Skeletal muscle satellite cell (primary cell): ENCODE data around the gene P3H3.
"Not testable (repeated sequence)": the region's sequence is repeated elsewhere in the genome, so short reads cannot be mapped to it uniquely, and the experiment has no call there.

Experiments
- H3K27me3 ChIP-seq: 2 replicates; pipeline ENCODE4 v1.7.0; 2013; ENCODE audit warnings: low read length; ENCODE audit not compliant: control insufficient read depth, insufficient read depth
- H3K36me3 ChIP-seq: 2 replicates; pipeline ENCODE4 v1.7.0; 2013; ENCODE audit warnings: mild to moderate bottlenecking, control low read depth, low read length; ENCODE audit not compliant: insufficient read depth
- H3K4me1 ChIP-seq: 2 replicates; pipeline ENCODE4 v1.7.0; 2013; ENCODE audit warnings: low read length; ENCODE audit not compliant: control insufficient read depth, insufficient read depth
- H3K4me2 ChIP-seq: 2 replicates; pipeline ENCODE4 v1.7.0; 2013; ENCODE audit warnings: mild to moderate bottlenecking, low read length
- H3K4me3 ChIP-seq: 2 replicates; pipeline ENCODE4 v1.7.0; 2013; ENCODE audit warnings: low read length
- H3K9ac ChIP-seq: 2 replicates; pipeline ENCODE4 v1.7.0; 2013; ENCODE audit warnings: mild to moderate bottlenecking, low read depth, low read length, moderate library complexity
- H3K9me3 ChIP-seq: replicated peaks from 2 replicates; pipeline ENCODE4 v1.7.0; 2013; ENCODE audit warnings: mild to moderate bottlenecking, control low read depth, low read length

P3H3 gene

GRCh38 chr12:6865307-6865706 lies 37.1 kb downstream of the P3H3 start:
- H3K9me3 ChIP-seq, H3K27me3 ChIP-seq, H3K4me2 ChIP-seq, H3K9ac ChIP-seq, H3K4me3 ChIP-seq: not testable (repeated sequence)
- peaks cover 27% of the 10 kb centered on the region for H3K4me1 ChIP-seq
- H3K36me3 ChIP-seq, result peaks cover 70% of the 10 kb centered on the region

DNA sequence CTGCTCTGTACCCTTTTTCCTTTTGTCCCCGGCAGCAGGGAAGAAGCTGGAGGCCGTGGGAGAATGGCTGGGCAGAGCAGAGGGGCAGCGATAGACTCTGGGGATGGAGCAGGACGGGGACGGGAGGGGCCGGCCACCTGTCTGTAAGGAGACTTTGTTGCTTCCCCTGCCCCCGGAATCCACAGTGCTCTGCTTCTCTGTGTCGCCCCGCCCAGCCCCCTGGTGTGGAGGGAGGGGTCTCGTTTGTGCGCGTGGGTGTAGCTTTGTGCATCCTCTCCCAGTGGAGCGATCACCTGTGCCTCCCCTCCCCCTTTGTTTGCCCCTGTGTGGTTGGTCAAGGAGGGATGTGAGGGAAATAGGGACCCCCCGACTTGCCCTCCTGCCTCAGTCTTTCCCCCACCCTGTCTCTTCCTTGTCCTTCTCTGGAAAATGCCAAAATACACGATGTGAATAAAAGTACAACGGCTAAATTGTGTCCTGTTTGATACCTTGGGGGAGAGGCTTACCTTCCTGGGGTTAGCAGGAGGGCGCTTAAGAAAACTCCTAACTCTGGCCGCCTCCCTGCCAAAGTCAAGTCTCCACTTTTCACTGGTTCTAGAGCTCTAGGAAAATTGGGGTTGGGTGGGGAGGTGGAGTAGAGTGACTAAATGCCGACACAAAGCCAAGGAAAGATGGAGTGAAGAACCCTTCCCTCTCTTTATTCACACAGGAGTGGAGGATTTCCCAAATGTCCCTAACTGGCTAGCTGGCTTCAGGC lies 38.1 kb downstream of the P3H3 start:
- H3K4me3 ChIP-seq, result peak overlapping the region; percentile 97
- peak overlapping the region; percentile 86 for H3K4me2 ChIP-seq
- H3K27me3 ChIP-seq, result no peaks in the 10 kb centered on the region
- peaks cover 36% of the 10 kb centered on the region for H3K4me1 ChIP-seq
- peaks cover 70% of the 10 kb centered on the region for H3K36me3 ChIP-seq
- H3K9ac ChIP-seq, result peak overlapping the region; percentile 77
- no peaks in the 10 kb centered on the region for H3K9me3 ChIP-seq

GRCh38 chr12:6866920-6867412 lies 38.8 kb downstream of the P3H3 start:
- peak overlapping the region; percentile 77 for H3K9ac ChIP-seq
- H3K36me3 ChIP-seq, result peaks cover 70% of the 10 kb centered on the region
- peaks cover 42% of the 10 kb centered on the region for H3K4me1 ChIP-seq

DNA sequence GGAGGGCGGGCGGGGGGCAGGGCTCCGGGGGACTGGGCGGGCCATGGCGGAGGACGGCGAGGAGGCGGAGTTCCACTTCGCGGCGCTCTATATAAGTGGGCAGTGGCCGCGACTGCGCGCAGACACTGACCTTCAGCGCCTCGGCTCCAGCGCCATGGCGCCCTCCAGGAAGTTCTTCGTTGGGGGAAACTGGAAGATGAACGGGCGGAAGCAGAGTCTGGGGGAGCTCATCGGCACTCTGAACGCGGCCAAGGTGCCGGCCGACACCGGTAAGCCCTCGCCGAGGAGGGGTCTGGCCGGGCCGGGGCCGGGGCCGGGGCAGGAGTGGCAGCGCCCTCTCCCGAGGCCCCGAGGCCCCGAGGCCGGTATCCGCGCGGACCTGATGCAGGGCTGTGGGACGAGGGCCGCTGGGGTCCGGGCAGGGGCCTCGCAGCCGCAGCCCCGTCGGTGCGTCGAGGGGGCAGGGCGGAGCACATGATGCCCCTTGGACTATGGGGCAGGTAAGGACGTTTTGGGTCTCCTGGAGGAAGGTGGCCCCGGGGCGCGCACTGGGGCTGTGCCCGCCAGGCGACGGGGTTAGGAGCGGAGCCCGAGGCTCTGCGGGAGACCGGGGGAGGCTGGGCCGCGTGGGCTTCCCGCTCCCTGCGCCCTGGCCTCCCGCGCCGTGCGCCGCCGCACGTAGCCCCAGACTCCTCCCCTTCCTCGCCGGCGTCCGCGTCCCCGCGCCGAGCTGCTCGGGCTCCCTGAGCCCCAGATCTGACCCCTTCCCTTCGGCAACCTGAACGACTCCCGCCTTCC lies 39.4 kb downstream of the P3H3 start, which contains the start of gene TPI1:
TSS of gene TPI1 (plus strand) at position 119 of the 798 bp plus-strand sequence. CDS start at position 155, 36 bp downstream.
- H3K4me1 ChIP-seq, result peaks cover 46% of the 10 kb centered on the region
- peaks cover 67% of the 10 kb centered on the region for H3K36me3 ChIP-seq
- no peaks in the 10 kb centered on the region for H3K27me3 ChIP-seq
- no peaks in the 10 kb centered on the region for H3K9me3 ChIP-seq
- peak within 1 kb of the TSS; percentile 97 for H3K4me3 ChIP-seq
- H3K4me2 ChIP-seq, result peak within 1 kb of the TSS; percentile 86
- peak within 1 kb of the TSS; percentile 96 for H3K9ac ChIP-seq

More at GRCh38 chr12:6866920-6867412, 38.8 kb downstream of the P3H3 start:
- Histone ChIP-seq H3K4me3 (peak overlapping the region; percentile 97), H3K27me3 (no peaks in the 10 kb centered on the region), H3K9me3 (no peaks in the 10 kb centered on the region), H3K4me2 (peak overlapping the region; percentile 86)

DNA sequence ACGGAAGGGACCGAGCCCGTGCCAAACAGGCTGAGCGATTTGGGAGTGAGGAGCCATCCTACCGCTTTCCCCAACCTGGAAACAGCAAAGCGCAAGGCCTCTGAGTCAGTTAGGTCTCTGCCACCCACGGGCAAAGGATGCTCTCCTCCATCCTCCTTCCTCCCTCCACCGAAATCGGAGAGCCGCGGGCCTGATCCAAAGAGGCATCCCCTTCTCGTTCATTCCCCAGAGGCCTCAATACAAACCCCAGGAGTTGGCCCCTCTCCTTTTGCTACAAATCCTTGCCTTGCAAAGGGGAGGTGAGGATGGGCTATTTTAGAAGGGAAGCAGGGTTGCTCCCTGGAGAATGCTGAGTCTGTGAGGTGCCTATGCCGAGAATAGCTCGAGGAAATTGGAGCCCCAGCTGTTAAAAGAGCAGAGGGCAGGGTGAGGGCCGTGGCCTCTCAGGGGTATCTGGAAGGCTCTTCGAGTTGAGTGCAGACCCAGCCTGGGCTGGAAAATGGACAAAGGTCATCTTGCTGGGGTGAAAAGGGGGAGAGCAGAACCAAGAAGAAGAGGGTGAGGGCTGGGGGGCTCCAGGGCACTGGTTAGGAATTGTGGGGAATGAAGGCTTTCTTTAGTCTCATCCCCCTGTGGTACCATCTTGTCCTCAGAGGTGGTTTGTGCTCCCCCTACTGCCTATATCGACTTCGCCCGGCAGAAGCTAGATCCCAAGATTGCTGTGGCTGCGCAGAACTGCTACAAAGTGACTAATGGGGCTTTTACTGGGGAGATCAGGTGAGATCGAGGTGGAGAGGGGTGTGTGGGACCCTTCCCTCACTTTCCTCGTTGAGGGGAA lies 40.2 kb downstream of the P3H3 start:
- Histone ChIP-seq H3K36me3 (peaks cover 59% of the 10 kb centered on the region), H3K9me3 (no peaks in the 10 kb centered on the region), H3K27me3 (no peaks in the 10 kb centered on the region), H3K4me2 (peak overlapping the region; percentile 86), H3K9ac (peak overlapping the region; percentile 96), H3K4me1 (peaks cover 46% of the 10 kb centered on the region), H3K4me3 (peak overlapping the region; percentile 97)

- H3K4me3 ChIP-seq, result peak overlapping the region; percentile 97
- H3K36me3 ChIP-seq, result peaks cover 52% of the 10 kb centered on the region
- H3K27me3 ChIP-seq, result no peaks in the 10 kb centered on the region
- no peaks in the 10 kb centered on the region for H3K9me3 ChIP-seq
- peak overlapping the region; percentile 86 for H3K4me2 ChIP-seq
- H3K4me1 ChIP-seq, result peaks cover 46% of the 10 kb centered on the region
- peak overlapping the region; percentile 96 for H3K9ac ChIP-seq
Observed at GRCh38 chr12:6869049-6870021, 41.1 kb downstream of the P3H3 start.

DNA sequence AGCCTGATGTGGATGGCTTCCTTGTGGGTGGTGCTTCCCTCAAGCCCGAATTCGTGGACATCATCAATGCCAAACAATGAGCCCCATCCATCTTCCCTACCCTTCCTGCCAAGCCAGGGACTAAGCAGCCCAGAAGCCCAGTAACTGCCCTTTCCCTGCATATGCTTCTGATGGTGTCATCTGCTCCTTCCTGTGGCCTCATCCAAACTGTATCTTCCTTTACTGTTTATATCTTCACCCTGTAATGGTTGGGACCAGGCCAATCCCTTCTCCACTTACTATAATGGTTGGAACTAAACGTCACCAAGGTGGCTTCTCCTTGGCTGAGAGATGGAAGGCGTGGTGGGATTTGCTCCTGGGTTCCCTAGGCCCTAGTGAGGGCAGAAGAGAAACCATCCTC lies 42.1 kb downstream of the P3H3 start:
- Histone ChIP-seq H3K4me1 (peaks cover 46% of the 10 kb centered on the region), H3K36me3 (peaks cover 46% of the 10 kb centered on the region)
- H3K4me3 ChIP-seq, H3K27me3 ChIP-seq, H3K9ac ChIP-seq, H3K4me2 ChIP-seq, H3K9me3 ChIP-seq: not testable (repeated sequence)

GRCh38 chr12:6871052-6871957 lies 43.1 kb downstream of the P3H3 start:
- Histone ChIP-seq H3K4me1 (peaks cover 43% of the 10 kb centered on the region), H3K36me3 (peaks cover 36% of the 10 kb centered on the region), H3K27me3 (no peaks in the 10 kb centered on the region), H3K9me3 (no peaks in the 10 kb centered on the region), H3K9ac (peak overlapping the region; percentile 86), H3K4me2 (peak overlapping the region; percentile 99), H3K4me3 (peak overlapping the region; percentile 81)

DNA sequence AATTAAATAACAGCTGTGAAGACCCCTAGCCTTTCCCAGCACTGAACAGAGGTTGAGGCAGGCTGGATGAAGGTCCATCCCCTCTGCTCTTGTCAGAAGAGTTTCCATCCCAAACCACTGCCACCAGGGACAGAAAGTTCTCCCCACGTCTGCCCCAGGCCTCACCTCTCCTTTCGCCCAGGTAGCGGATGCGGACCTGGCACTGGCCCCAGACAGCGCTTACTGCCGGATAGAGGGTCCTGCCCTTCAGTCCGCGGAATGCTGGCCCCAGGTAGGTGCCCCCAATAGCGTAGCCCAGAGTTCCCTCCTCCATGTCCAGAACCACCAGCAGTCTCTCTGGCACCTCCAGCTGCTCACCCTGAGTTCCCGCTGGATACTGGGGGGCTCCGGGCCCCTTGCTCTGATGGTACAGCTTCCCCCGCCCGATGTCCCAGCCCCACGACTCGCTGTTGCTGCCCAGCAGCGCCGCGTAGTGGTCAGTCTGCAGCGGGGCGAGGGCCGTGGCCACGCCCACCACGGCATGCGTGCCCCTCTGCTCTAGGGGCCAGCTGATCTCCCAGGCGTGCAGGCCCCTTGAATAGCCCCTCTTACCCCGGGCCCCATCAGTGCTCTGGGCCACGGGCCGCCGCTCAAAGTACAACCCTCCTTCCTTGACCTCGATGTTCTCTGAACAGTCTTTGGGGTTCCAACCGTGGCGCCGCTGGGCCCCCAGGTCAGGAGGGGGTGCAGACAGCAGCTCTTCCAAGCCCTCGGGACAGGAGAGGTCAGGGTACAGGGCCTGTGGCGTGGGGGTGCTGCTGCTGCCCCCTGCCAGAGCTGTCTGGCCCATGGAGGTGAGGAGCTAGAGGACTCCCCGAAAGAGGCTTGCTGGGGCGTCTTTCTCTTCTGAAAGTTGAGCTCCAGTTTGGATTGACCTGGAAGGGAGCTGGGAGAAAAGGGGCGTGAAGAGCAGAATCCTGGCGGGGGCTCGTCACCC lies 44.2 kb downstream of the P3H3 start:
- Histone ChIP-seq H3K4me1 (peaks cover 34% of the 10 kb centered on the region), H3K36me3 (peaks cover 36% of the 10 kb centered on the region), H3K9ac (peak overlapping the region; percentile 86), H3K9me3 (no peaks in the 10 kb centered on the region), H3K4me2 (peak overlapping the region; percentile 99), H3K4me3 (peak overlapping the region; percentile 81), H3K27me3 (no peaks in the 10 kb centered on the region)
